Lung (tissue), 12 donors: ENCODE data around the gene CBL. TPM values are rescaled to one million over a fixed set of nuclear protein-coding genes. Genes with fewer than 3 reads are reported as not detected.

ENCODE experiments used
- ATAC-seq: fragments of 200-7000 bp; cut with Tn5 transposase; one replicate; pipeline ENCODE4 v1.9.1; 2020; ENCODE audit warnings: moderate number of reproducible peaks; ENCODE audit not compliant: insufficient read depth, low FRiP score
- DNase-seq, 3 donors: peaks; one replicate each; pipeline ENCODE4 v3.0.0-alpha.2; 2013 to 2017
- H3K27ac ChIP-seq, 2 donors: one replicate each; pipeline ENCODE4 v1.5.1; 2013; ENCODE audit warnings: mild to moderate bottlenecking in 2 of 2, moderate library complexity in 2 of 2, control low read depth in 1 of 2, inconsistent platforms in 1 of 2, low read depth in 1 of 2, low read length in 1 of 2
- H3K27me3 ChIP-seq, 3 donors: one replicate each; pipeline ENCODE4 v1.5.1; 2013; ENCODE audit warnings: low read length in 2 of 3; ENCODE audit not compliant: control insufficient read depth in 3 of 3, insufficient read depth in 3 of 3
- H3K36me3 ChIP-seq, 4 donors: one replicate each; pipeline ENCODE4 v1.5.1; 2013; ENCODE audit warnings: low read length in 4 of 4, mild to moderate bottlenecking in 1 of 4, moderate library complexity in 1 of 4; ENCODE audit not compliant: control insufficient read depth in 4 of 4, insufficient read depth in 4 of 4
- H3K4me1 ChIP-seq, 5 donors: one replicate each; pipeline ENCODE4 v1.5.1; 2013; ENCODE audit warnings: low read length in 5 of 5, mild to moderate bottlenecking in 2 of 5, moderate library complexity in 1 of 5; ENCODE audit not compliant: control insufficient read depth in 5 of 5, insufficient read depth in 5 of 5
- H3K4me3 ChIP-seq: one replicate; pipeline ENCODE4 v1.5.1; 2013; ENCODE audit warnings: mild to moderate bottlenecking, control low read depth, moderate library complexity
- H3K9ac ChIP-seq, 2 donors: one replicate each; pipeline ENCODE4 v1.5.1; 2013; ENCODE audit warnings: low read length in 2 of 2, control low read depth in 1 of 2; ENCODE audit not compliant: insufficient read depth in 1 of 2
- H3K9me3 ChIP-seq, 4 donors: one replicate each; pipeline ENCODE4 v1.5.1; 2013; ENCODE audit warnings: low read length in 3 of 4, mild to moderate bottlenecking in 1 of 4, moderate library complexity in 1 of 4; ENCODE audit not compliant: control insufficient read depth in 4 of 4, insufficient read depth in 3 of 4
- CTCF ChIP-seq: IDR thresholded peaks from 2 replicates; pipeline ENCODE4 v1.5.1; 2012; ENCODE audit warnings: mild to moderate bottlenecking; ENCODE audit errors: control extremely low read depth, extremely low read depth
- WGBS, 2 donors: extraction: QIAGEN DNeasy Blood & Tissue Kit; methylation state at CpG; one replicate each; pipeline ENCODE4 v1.1.7; 2013; 5-methylcytosine and 5-hydroxymethylcytosine counted together
- polyA plus RNA-seq, 2 donors: library from polyadenylated mRNA; stranded (reverse); fragments of 200-250 nt; gene quantifications; one replicate each; pipeline ENCODE4 v1.2.1, GENCODE V29; 2013
- total RNA-seq, 2 donors: library from RNA; depleted of rRNA in 1 of 2; stranded (reverse); fragments of >200 nt in 1 of 2; gene quantifications; one replicate each; pipeline ENCODE4 v1.2.1, GENCODE V29; 2014 to 2021
- donor health status: control.
- donor health status: control.
- donor health status: Bipolar disorder and iron deficiency.
- donor health status: healthy.
- donor health status: DM: yes; HTN: yes; CAD: no.

CBL gene
- total and polyA plus RNA-seq, 4 donors: 8.7 to 25.1 (median 16.1) TPM

- 94 to 96% methylated on average over 8 of the region's 8 CpGs for WGBS, 2 donors
- H3K9ac ChIP-seq: no peak overlapping the region
- no peak for TF ChIP-seq CTCF
Observed at GRCh38 chr11:119248750-119249670, 42.9 kb downstream of the CBL start.

GRCh38 chr11:119249671-119250010 lies 43.5 kb downstream of the CBL start:
- ATAC-seq: no peak
- no peak overlapping the region for H3K9ac ChIP-seq
- H3K27ac ChIP-seq: no peak overlapping the region

More at GRCh38 chr11:119248750-119249670, 42.9 kb downstream of the CBL start:
- ATAC-seq (no peak), DNase-seq (no peak)
- H3K36me3 ChIP-seq: no peaks in the 10 kb centered on the region
- H3K27ac ChIP-seq: no peak overlapping the region
- H3K4me1 ChIP-seq: no peaks in the 10 kb centered on the region
- no peak overlapping the region for H3K4me3 ChIP-seq
- no peaks in the 10 kb centered on the region for H3K27me3 ChIP-seq
- H3K9me3 ChIP-seq: no peaks in the 10 kb centered on the region

GRCh38 chr11:119251114-119251513 lies 45.0 kb downstream of the CBL start:
- 84 to 88% methylated on average over 3 of the region's 3 CpGs for WGBS, 2 donors

More at GRCh38 chr11:119249671-119250010, 43.5 kb downstream of the CBL start:
- WGBS, 2 donors: 96 to 100% methylated on average over 1 of the region's 1 CpG
- H3K27me3 ChIP-seq: no peaks in the 10 kb centered on the region
- H3K4me3 ChIP-seq: no peak overlapping the region
- H3K9me3 ChIP-seq: no peaks in the 10 kb centered on the region
- no peak for TF ChIP-seq CTCF
- H3K36me3 ChIP-seq: no peaks in the 10 kb centered on the region
- DNase-seq: no peak
- H3K4me1 ChIP-seq: no peaks in the 10 kb centered on the region

More at GRCh38 chr11:119251114-119251513, 45.0 kb downstream of the CBL start:
- H3K4me1 ChIP-seq: no peaks in the 10 kb centered on the region
- DNase-seq (no peak), ATAC-seq (no peak)
- TF ChIP-seq CTCF: no peak
- no peak overlapping the region for H3K4me3 ChIP-seq
- no peaks in the 10 kb centered on the region for H3K9me3 ChIP-seq
- no peaks in the 10 kb centered on the region for H3K27me3 ChIP-seq
- H3K36me3 ChIP-seq: peaks cover 0 to 3% (median 1%) of the 10 kb centered on the region in 4 donors
- H3K9ac ChIP-seq: no peak overlapping the region
- no peak overlapping the region for H3K27ac ChIP-seq
